HEK293 (cell line): Measurements from ENCODE around the gene ZNHIT3.
"Not testable (repeated sequence)": the region's sequence is repeated elsewhere in the genome, so short reads cannot be mapped to it uniquely, and the experiment has no call there.

Experiments
- CTCF ChIA-PET: fragments of 350-600 bp; formaldehyde crosslinking; extraction: SDS; loops from one replicate; lab custom pipeline; 2021; ENCODE audit warnings: antibody characterized with exemption; lab: Yijun Ruan, JAX
- POLR2A ChIA-PET: fragments of 300-600 bp; formaldehyde crosslinking; extraction: SDS; loops from one replicate; lab custom pipeline; 2020; ENCODE audit warnings: antibody characterized with exemption, inconsistent platforms; lab: Yijun Ruan, JAX
- H3K27ac ChIP-seq: fragments of 200-500 bp; sonication (Bioruptor generic); 2 replicates; pipeline ENCODE4 v1.5.1; 2014; ENCODE audit warnings: low read depth, low read length, control low read depth, inconsistent platforms; ENCODE audit errors: extremely low read depth
- H3K36me3 ChIP-seq, 2 experiments: fragments of 200-500 bp in 1 of 2; sonication (Bioruptor generic) in 1 of 2; 1 replicate in 1 of 2; 2 replicates in 1 of 2; pipeline ENCODE4 v1.5.1; 2014 to 2017; ENCODE audit warnings: inconsistent platforms in 2 of 2, low read length in 2 of 2; ENCODE audit not compliant: control insufficient read depth in 2 of 2, insufficient read depth in 1 of 2
- H3K4me1 ChIP-seq: fragments of 200-500 bp; sonication (Bioruptor generic); 2 replicates; pipeline ENCODE4 v1.5.1; 2014; ENCODE audit warnings: mild to moderate bottlenecking, low read length, inconsistent platforms; ENCODE audit not compliant: control insufficient read depth, insufficient read depth
- H3K4me3 ChIP-seq: 2 replicates; pipeline ENCODE4 v1.5.1; 2011; ENCODE audit warnings: low read depth, mild to moderate bottlenecking, control low read depth, low read length, moderate library complexity
- H3K9me3 ChIP-seq: fragments of 200-500 bp; sonication (Bioruptor generic); 2 replicates; pipeline ENCODE4 v1.5.1; 2014; ENCODE audit warnings: low read depth, low read length, inconsistent platforms; ENCODE audit not compliant: control insufficient read depth, insufficient read depth
- EGR2 ChIP-seq: fragments of 450-650 bp; formaldehyde crosslinking; IDR thresholded peaks from 2 replicates; pipeline ENCODE4 v1.5.1; 2016; ENCODE audit warnings: low read depth, missing biosample characterization, missing genetic modification characterization
- GLIS1 ChIP-seq: fragments of 450-650 bp; formaldehyde crosslinking; IDR thresholded peaks from 2 replicates; pipeline ENCODE4 v1.5.1; 2016; ENCODE audit warnings: missing biosample characterization, missing genetic modification characterization
- REPIN1 ChIP-seq: fragments of 450-650 bp; formaldehyde crosslinking; IDR thresholded peaks from 2 replicates; pipeline ENCODE4 v1.5.1; 2017; ENCODE audit warnings: missing biosample characterization, missing genetic modification characterization, low read depth
- ZBTB17 ChIP-seq: fragments of 450-650 bp; formaldehyde crosslinking; IDR thresholded peaks from 2 replicates; pipeline ENCODE4 v1.5.1; 2016; ENCODE audit warnings: missing biosample characterization, missing genetic modification characterization
- ZNF621 ChIP-seq: fragments of 450-650 bp; formaldehyde crosslinking; IDR thresholded peaks from 2 replicates; pipeline ENCODE4 v1.5.1; 2017; ENCODE audit warnings: missing biosample characterization, missing genetic modification characterization
- ZNF654 ChIP-seq: fragments of 450-650 bp; formaldehyde crosslinking; IDR thresholded peaks from 2 replicates; pipeline ENCODE4 v1.5.1; 2016; ENCODE audit warnings: low read depth, missing biosample characterization, missing genetic modification characterization
- ZNF785 ChIP-seq: fragments of 450-650 bp; formaldehyde crosslinking; IDR thresholded peaks from 2 replicates; pipeline ENCODE4 v1.5.1; 2016; ENCODE audit warnings: missing biosample characterization, missing genetic modification characterization
- TF ChIP-seq, protein P1 (sequence below): fragments of 450-650 bp; formaldehyde crosslinking; IDR thresholded peaks from 2 replicates; pipeline ENCODE4 v1.5.1; 2016; ENCODE audit warnings: missing biosample characterization, missing genetic modification characterization
- TF ChIP-seq, protein P2 (sequence below): fragments of 450-650 bp; formaldehyde crosslinking; IDR thresholded peaks from 2 replicates; pipeline ENCODE4 v1.5.1; 2016; ENCODE audit warnings: missing biosample characterization, missing genetic modification characterization
- TF ChIP-seq, protein P3 (sequence below): fragments of 450-650 bp; formaldehyde crosslinking; IDR thresholded peaks from 2 replicates; pipeline ENCODE4 v1.5.1; 2016; ENCODE audit warnings: missing biosample characterization, missing genetic modification characterization

The ZNHIT3 gene

DNA sequence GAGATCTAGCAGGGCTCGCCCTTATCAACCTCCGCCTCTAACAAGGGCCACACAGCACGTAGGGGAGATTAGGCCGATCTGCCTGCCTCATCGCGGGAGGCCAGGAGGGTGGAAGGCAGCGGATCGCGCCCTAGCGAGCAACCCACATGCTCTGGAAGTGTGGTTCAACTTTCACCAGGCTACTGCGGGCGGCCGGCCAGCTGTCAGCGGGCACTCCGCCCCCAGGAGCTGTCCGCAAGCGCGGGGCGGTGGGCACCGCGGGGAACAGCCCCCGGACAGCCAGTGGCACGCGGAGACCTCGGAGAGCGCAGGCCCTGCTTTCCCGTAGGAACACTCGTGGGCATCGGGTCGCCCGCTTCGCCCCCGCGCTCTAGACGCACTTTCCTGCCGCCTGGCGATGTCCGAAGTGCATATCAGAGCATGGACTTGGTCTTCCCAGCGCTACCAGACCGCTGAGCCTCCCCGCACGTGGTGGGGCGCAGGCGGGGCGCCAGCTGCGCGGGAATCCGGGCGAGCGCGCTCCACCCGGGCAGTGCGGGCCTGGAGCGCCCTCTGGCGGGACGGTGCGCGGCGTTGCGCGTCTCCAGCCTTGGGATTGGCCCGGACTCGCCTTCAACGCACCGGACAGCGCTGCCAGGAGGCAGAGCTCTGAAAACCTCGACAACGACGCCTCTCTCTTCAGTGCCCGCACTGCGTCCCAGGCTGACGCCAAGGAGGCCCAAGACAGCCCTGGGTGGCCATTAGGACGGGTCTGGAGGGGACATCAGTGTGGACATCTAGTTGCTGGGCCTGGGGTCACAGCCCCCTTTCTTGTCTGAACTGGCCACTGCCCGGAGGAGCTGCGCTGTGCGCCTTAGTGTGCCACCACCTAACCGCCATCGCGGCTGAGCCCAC is 3.6 kb upstream of the ZNHIT3 start (continued):
- TF ChIP-seq ZNF621 (tag by site-specific recombination) (no peak), ZBTB17 (peak; percentile 25; the same call in 1 of the 2 replicates)
- TF ChIP-seq, protein P1, sequence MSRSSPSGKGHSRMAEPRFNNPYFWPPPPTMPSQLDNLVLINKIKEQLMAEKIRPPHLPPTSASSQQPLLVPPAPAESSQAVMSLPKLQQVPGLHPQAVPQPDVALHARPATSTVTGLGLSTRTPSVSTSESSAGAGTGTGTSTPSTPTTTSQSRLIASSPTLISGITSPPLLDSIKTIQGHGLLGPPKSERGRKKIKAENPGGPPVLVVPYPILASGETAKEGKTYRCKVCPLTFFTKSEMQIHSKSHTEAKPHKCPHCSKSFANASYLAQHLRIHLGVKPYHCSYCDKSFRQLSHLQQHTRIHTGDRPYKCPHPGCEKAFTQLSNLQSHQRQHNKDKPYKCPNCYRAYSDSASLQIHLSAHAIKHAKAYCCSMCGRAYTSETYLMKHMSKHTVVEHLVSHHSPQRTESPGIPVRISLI (tag by site-specific recombination) = no peak

DNA sequence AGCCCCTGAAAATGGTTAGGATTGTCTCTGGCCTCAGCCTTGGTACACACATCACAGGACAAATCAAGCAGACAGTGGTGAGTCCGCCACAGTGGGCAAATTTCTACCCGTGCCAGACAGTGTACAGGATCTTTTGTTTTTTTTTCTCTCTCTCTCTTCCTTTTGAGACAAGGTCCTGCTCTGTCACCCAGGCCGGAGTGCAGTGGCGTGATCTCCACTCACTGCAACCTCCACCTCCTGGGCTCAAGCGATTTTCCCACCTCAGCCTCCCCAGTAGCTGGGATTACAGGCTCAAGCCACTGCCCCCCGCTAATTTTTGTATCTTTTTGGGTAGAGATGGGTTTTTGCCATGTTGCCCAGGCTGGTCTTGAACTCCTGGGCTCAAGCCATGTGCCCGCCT is 2.5 kb upstream of the ZNHIT3 start:
- POLR2A ChIA-PET, H3K4me1 ChIP-seq, H3K27ac ChIP-seq, H3K4me3 ChIP-seq, H3K9me3 ChIP-seq: not testable (repeated sequence)
- CTCF ChIA-PET = interaction anchor here (0.6 to 3.9 kb wide), 16 partner anchors 14 to 607 kb away, joined by 3 to 29 read pairs (median 7); partner anchors contain the start of gene CCL16
- peaks cover 5 to 10% of the 10 kb centered on the region in 2 experiments; a peak in 2 of 3 replicates for H3K36me3 ChIP-seq

DNA sequence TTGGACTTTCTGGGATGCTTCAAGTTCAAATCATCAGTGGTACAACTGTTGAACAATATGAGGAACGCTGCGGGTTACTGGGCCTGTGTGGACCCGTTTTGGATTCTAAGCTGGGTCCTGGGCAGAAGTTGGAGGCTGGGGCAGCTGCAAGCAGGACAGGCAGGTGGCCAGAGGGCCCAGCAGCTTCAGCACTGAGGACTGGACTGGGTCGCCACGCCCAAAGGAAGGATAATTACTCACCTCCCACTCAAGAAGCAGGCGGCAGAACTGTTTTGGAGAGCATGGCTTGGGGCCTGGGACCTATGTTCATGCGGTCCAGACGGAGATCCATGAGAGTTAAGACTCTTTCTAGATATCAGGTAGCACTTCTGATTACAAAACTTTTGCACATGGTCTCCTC is 1.5 kb upstream of the ZNHIT3 start:
- CTCF ChIA-PET = interaction anchor here (1.0 to 1.9 kb wide), 5 partner anchors 336 to 538 kb away, joined by 3 to 12 read pairs (median 4); no protein-coding TSS in a partner anchor
- POLR2A ChIA-PET = interaction anchor here (0.6 to 1.6 kb wide), 2 partner anchors 561 to 676 kb away, joined by 3 to 5 read pairs; partner anchors contain the start of gene TAF15
- Histone ChIP-seq H3K36me3 (peaks cover 15 to 20% of the 10 kb centered on the region in 2 experiments), H3K4me3 (no peak overlapping the region), H3K9me3 (no peaks in the 10 kb centered on the region)
- TF ChIP-seq, protein P2, sequence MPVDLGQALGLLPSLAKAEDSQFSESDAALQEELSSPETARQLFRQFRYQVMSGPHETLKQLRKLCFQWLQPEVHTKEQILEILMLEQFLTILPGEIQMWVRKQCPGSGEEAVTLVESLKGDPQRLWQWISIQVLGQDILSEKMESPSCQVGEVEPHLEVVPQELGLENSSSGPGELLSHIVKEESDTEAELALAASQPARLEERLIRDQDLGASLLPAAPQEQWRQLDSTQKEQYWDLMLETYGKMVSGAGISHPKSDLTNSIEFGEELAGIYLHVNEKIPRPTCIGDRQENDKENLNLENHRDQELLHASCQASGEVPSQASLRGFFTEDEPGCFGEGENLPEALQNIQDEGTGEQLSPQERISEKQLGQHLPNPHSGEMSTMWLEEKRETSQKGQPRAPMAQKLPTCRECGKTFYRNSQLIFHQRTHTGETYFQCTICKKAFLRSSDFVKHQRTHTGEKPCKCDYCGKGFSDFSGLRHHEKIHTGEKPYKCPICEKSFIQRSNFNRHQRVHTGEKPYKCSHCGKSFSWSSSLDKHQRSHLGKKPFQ (tag by site-specific recombination) = no peak
- TF ChIP-seq, protein P3, sequence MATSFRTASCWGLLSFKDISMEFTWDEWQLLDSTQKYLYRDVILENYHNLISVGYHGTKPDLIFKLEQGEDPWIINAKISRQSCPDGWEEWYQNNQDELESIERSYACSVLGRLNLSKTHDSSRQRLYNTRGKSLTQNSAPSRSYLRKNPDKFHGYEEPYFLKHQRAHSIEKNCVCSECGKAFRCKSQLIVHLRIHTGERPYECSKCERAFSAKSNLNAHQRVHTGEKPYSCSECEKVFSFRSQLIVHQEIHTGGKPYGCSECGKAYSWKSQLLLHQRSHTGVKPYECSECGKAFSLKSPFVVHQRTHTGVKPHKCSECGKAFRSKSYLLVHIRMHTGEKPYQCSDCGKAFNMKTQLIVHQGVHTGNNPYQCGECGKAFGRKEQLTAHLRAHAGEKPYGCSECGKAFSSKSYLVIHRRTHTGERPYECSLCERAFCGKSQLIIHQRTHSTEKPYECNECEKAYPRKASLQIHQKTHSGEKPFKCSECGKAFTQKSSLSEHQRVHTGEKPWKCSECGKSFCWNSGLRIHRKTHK (tag by site-specific recombination) = no peak
- TF ChIP-seq ZNF785 (tag by site-specific recombination) = no peak
- TF ChIP-seq, all 188 proteins: peak for 0
- Histone ChIP-seq H3K4me1 (no peaks in the 10 kb centered on the region), H3K27ac (no peak overlapping the region)

DNA sequence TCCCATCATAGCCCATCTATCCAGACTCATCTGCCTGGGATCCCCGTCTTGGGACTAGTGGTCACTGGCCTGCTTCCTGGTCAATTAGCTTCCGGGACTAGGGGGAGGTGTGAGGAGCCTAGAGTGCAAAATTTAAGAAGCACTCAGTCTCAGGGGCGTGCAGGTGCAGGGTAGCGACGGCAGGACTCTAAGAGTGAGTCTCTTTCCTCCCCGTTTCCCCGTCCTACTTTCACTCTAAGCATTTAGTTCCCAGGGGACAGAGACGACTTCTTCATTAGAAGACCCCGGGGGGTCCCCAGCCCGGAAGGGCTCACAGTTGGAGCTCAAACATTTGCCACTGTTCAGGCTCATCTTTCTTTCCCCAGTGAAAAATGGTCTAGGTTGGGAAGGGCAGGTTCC is 677 bp upstream of the ZNHIT3 start:
- TF ChIP-seq REPIN1 (tag by site-specific recombination) (no peak), ZNF654 (tag by site-specific recombination) (no peak), EGR2 (tag by site-specific recombination) (no peak), GLIS1 (tag by site-specific recombination) (peak; percentile 19; the same call in 1 of the 2 replicates)
- ChIA-PET POLR2A (interaction anchor here (0.6 to 1.6 kb wide), 8 partner anchors 9 to 677 kb away, joined by 3 to 9 read pairs (median 4); partner anchors contain the start of genes GGNBP2, LYZL6 and TAF15), CTCF (interaction anchor here (0.6 to 1.9 kb wide), 3 partner anchors 70 to 517 kb away, joined by 3 to 12 read pairs (median 3); no protein-coding TSS in a partner anchor)
- Histone ChIP-seq H3K36me3 (peaks cover 18 to 26% of the 10 kb centered on the region in 2 experiments), H3K9me3 (no peaks in the 10 kb centered on the region), H3K4me3 (peak overlapping the region; percentile 94), H3K4me1 (no peaks in the 10 kb centered on the region), H3K27ac (no peak overlapping the region)
